Skeletal muscle cell (primary cell): ENCODE data around the gene STX5.
"Not testable (repeated sequence)": the region's sequence is repeated elsewhere in the genome, so short reads cannot be mapped to it uniquely, and the experiment has no call there.

ENCODE experiments used
- DNase-seq: peaks from one replicate; pipeline ENCODE4 v3.0.0-alpha.2; 2010; ENCODE audit warnings: low read depth
- H3K4me3 ChIP-seq: 2 replicates; pipeline ENCODE4 v1.5.1; 2011; ENCODE audit warnings: low read depth, mild to moderate bottlenecking, control low read depth, low read length, moderate library complexity

The STX5 gene

GRCh38 chr11:62791501-62792201 is 40.2 kb downstream of the STX5 start, which contains the start of gene TMEM223:
Gene TMEM223 (minus strand): TSS chr11:62792006. CDS start chr11:62791994, 12 bp downstream.
- DNase-seq: no peak
- H3K4me3 ChIP-seq: peak within 1 kb of the TSS; percentile 77

- H3K4me3 ChIP-seq: no peak overlapping the region
- DNase-seq: no peak
These were observed 42.3 kb downstream of the STX5 start for GRCh38 chr11:62789576-62789975.

- no peak for DNase-seq
- H3K4me3 ChIP-seq: no peak overlapping the region
These were observed 42.9 kb downstream of the STX5 start for GRCh38 chr11:62788991-62789390.

- DNase-seq: peak; percentile 89
- peak within 1 kb of the TSS; percentile 94 for H3K4me3 ChIP-seq
These were observed 44.7 kb downstream of the STX5 start, which contains the start of gene TMEM179B for GRCh38 chr11:62787005-62787759. Gene TMEM179B (plus strand): TSS chr11:62787402. CDS start chr11:62787432, 30 bp downstream.

- peak overlapping the region; percentile 94 for H3K4me3 ChIP-seq
- DNase-seq: no peak
These were observed 45.4 kb downstream of the STX5 start for GRCh38 chr11:62786318-62787004.

- H3K4me3 ChIP-seq: no peak overlapping the region
- no peak for DNase-seq
These were observed 49.1 kb downstream of the STX5 start for GRCh38 chr11:62782753-62783152.

- DNase-seq: no peak
- no peak overlapping the region for H3K4me3 ChIP-seq
These were observed 53.4 kb downstream of the STX5 start for GRCh38 chr11:62778441-62778840.

GRCh38 chr11:62777389-62777788 is 54.5 kb downstream of the STX5 start:
- DNase-seq: no peak
- no peak overlapping the region for H3K4me3 ChIP-seq

- no peak for DNase-seq
- H3K4me3 ChIP-seq: no peak overlapping the region
These were observed 56.2 kb downstream of the STX5 start for GRCh38 chr11:62775646-62776045.

GRCh38 chr11:62774407-62774806 is 57.4 kb downstream of the STX5 start:
- no peak for DNase-seq
- H3K4me3 ChIP-seq: no peak overlapping the region

GRCh38 chr11:62771144-62772021 is 60.5 kb downstream of the STX5 start, which contains the start of gene TAF6L:
Gene TAF6L (plus strand): TSS chr11:62771396. CDS start chr11:62775784, 4,388 bp downstream.
- peak; percentile 83 for DNase-seq
- H3K4me3 ChIP-seq: peak within 1 kb of the TSS; percentile 68

- DNase-seq: no peak
- H3K4me3 ChIP-seq: peak overlapping the region; percentile 68
These were observed 61.1 kb downstream of the STX5 start for GRCh38 chr11:62770778-62771143.

- not testable (repeated sequence) for H3K4me3 ChIP-seq, DNase-seq
These were observed 71.0 kb downstream of the STX5 start for GRCh38 chr11:62760867-62761227.

GRCh38 chr11:62757846-62758788 is 73.7 kb downstream of the STX5 start:
- H3K4me3 ChIP-seq: no peak overlapping the region
- no peak for DNase-seq
